Stimulated activated CD8-positive, alpha-beta memory T cell treated with anti-CD3 and anti-CD28 coated beads, Interleukin-15, amount 100 ng/mL, for 24 hours (primary cell): ENCODE results near the gene AGGF1.
"Not testable (repeated sequence)": the region's sequence is repeated elsewhere in the genome, so short reads cannot be mapped to it uniquely, and the experiment has no call there.

Experiments used
- DNase-seq: peaks from one replicate; pipeline ENCODE4 v3.0.0-alpha.2; 2020; ENCODE audit warnings: low read depth

The AGGF1 gene

GRCh38 chr5:77030097-77031071 lies at the start of gene AGGF1:
Gene AGGF1, plus strand, starts transcription at chr5:77030404. Its CDS starts 363 bp downstream, at chr5:77030767.
- peak; percentile 75 for DNase-seq

GRCh38 chr5:76980518-76981144 lies 49.6 kb upstream of the AGGF1 start:
- DNase-seq: no peak

- DNase-seq: no peak
These were observed 47.8 kb upstream of the AGGF1 start for GRCh38 chr5:76982450-76982849.

GRCh38 chr5:76983468-76983867 lies 46.7 kb upstream of the AGGF1 start:
- no peak for DNase-seq

- no peak for DNase-seq
These were observed 43.2 kb upstream of the AGGF1 start for GRCh38 chr5:76986825-76987526.

GRCh38 chr5:76990899-76991459 lies 39.2 kb upstream of the AGGF1 start:
- no peak for DNase-seq

- DNase-seq: not testable (repeated sequence)
These were observed 36.8 kb upstream of the AGGF1 start for GRCh38 chr5:76993436-76993835.

GRCh38 chr5:76994337-76994736 lies 35.9 kb upstream of the AGGF1 start:
- no peak for DNase-seq

GRCh38 chr5:76998251-76998650 lies 32.0 kb upstream of the AGGF1 start:
- DNase-seq: not testable (repeated sequence)

- DNase-seq: no peak
These were observed 30.8 kb upstream of the AGGF1 start for GRCh38 chr5:76999451-76999850.

GRCh38 chr5:77003246-77003645 lies 27.0 kb upstream of the AGGF1 start:
- no peak for DNase-seq

GRCh38 chr5:77006124-77006523 lies 24.1 kb upstream of the AGGF1 start:
- no peak for DNase-seq

- DNase-seq: no peak
These were observed 21.8 kb upstream of the AGGF1 start for GRCh38 chr5:77008413-77008812.

- DNase-seq: no peak
These were observed 20.0 kb upstream of the AGGF1 start for GRCh38 chr5:77010243-77010642.

GRCh38 chr5:77011498-77011897 lies 18.7 kb upstream of the AGGF1 start:
- DNase-seq: no peak

GRCh38 chr5:77012601-77013000 lies 17.6 kb upstream of the AGGF1 start:
- DNase-seq: no peak

- DNase-seq: no peak
These were observed 14.2 kb upstream of the AGGF1 start for GRCh38 chr5:77015938-77016569.

- no peak for DNase-seq
These were observed 13.2 kb upstream of the AGGF1 start for GRCh38 chr5:77016962-77017361.

GRCh38 chr5:77017668-77018067 lies 12.5 kb upstream of the AGGF1 start:
- DNase-seq: no peak

- no peak for DNase-seq
These were observed 7.4 kb upstream of the AGGF1 start for GRCh38 chr5:77022511-77023417.

- DNase-seq: no peak
These were observed 5.7 kb upstream of the AGGF1 start for GRCh38 chr5:77024490-77024889.
